HG02943 (cell line): ENCODE measurements around the gene PPP1R7.
"Not testable (repeated sequence)": the region's sequence is repeated elsewhere in the genome, so short reads cannot be mapped to it uniquely, and the experiment has no call there.

Experiments used
- ATAC-seq: cut with Tn5 transposase; IDR thresholded peaks from one replicate; pipeline ENCODE4 v1.9.1; 2021; ENCODE audit warnings: mild to moderate bottlenecking, low read depth, moderate library complexity; ENCODE audit not compliant: unreplicated experiment

Gene PPP1R7

DNA sequence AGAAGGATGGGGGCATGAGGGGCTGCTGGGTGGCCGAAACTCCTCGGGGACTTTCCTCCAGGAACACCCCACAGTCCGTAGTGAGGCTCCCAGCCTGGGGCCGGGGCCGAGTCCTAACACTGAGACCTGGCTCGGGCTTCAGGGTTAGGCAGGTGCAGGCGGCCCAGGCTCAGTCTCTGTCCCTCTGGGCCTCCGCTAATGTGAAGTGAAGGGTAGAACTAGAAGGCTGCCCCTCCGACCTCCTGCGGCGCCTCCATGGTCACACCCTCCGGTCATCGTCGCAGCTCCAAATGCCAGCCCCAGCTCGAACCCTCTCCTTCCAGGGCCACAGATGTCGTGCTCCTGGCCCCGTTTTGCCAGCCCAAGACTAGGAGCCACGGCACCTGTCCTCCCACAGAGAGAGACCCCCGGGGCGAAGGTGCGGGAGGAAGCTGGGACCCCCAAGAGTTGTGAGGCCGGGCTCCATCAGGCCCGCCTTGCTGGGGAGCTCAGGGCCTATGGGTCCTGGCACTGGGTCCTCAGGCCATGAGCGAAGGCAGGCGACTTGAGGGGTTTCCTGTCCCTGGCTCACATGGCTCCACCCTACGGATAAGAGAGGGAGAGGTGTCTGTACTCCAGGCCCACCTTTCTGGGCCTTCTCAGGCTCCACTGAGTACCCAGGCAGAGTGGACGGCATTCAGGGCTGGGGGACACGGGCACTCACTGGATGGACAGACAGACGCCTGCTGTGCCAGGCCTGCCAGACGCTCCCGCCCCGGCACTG is 39.0 kb downstream of the PPP1R7 start:
- no peak for ATAC-seq

GRCh38 chr2:241189856-241190201 is 39.6 kb downstream of the PPP1R7 start:
- no peak for ATAC-seq

- no peak for ATAC-seq
These were observed 40.2 kb downstream of the PPP1R7 start for GRCh38 chr2:241190291-241190981.

GRCh38 chr2:241191081-241191480 is 40.8 kb downstream of the PPP1R7 start:
- ATAC-seq, result no peak

GRCh38 chr2:241193271-241193670 is 43.0 kb downstream of the PPP1R7 start:
- no peak for ATAC-seq

- no peak for ATAC-seq
These were observed 44.5 kb downstream of the PPP1R7 start for GRCh38 chr2:241194811-241195210.

- ATAC-seq, result no peak
These were observed 45.4 kb downstream of the PPP1R7 start for GRCh38 chr2:241195506-241196130.

DNA sequence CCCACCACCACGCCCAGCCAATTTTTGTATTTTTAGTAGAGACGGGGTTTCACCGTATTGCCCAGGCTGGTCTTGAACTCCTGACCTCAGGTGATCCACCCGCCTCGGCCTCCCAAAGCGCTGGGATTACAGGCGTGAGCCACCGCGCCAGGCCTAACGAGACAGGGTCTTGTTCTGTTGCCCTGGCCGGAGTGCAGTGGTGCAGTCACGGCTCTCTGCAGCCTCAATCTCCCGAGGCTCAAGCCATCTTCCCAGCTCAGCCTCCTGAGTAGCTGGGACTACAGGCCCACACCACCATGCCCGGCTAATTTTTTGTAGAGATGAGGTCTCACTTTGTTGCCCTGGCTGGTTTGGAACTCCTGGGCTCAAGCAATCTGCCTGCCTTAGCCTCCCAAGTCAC is 47.0 kb downstream of the PPP1R7 start:
- ATAC-seq, result not testable (repeated sequence)

DNA sequence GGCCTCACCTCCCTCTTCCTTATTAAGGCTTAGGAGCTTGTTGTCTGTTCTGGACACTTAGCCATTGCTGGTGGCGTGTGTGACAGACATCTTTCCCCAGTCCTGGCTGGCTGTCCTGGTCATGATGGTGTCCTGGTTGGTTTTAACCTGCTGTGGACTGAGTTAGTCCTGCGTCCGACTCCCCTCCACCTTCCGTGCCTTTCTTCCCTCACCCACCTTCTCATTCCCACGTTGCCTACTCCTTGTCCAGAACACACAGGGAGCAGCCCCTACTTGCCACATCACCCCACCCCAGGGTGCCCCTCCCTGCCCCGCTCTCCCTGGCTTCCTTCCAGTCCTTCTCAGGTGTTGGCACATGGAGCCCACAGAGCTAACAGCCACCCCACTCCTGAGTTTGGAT is 47.7 kb downstream of the PPP1R7 start:
- no peak for ATAC-seq

- no peak for ATAC-seq
These were observed 48.4 kb downstream of the PPP1R7 start for GRCh38 chr2:241198381-241199279.

- ATAC-seq, result no peak
These were observed 49.0 kb downstream of the PPP1R7 start for GRCh38 chr2:241199286-241199685.

DNA sequence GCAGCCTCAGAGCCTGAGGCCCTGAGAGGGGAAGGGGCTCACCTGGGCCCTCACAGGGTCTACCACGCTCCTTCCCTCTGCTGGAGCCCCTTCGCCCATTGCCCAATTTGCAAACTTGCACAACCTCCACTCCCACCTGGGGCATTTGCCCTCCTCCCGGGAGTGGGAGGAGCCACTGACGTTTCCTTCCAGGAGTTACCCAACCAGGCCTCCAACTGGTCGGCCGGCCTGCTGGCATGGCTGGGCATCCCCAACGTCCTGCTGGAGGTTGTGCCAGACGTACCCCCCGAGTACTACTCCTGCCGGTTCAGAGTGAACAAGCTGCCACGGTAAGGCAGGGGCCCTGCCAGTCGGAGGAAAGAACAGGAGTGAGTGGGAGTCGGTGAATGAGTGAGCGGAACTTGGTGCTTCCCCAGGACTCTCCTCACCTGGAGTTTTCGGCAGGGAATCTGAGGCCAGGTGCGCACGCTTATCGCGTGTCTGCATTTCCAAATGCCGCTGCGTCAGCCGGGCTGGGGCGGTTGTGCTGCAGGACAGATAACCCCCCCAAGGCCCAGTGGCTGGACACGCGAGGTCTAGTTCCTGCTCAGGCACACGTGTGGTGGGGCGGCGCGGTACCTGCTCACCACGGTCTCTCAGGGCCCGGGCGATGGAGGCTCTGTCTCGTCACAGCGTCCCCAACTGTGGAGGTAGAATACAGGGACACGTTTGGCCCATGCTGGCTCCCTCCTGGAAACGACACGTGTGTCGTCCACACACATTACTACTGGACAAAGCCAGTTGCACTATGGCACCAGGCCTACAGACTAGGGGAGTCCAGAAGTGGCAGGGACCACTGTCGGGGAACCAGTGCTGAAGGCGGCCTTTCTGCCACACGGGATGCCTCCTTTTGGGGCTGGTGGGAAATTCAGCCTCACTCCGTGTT is 49.9 kb downstream of the PPP1R7 start:
- ATAC-seq, result no peak

- ATAC-seq, result no peak
These were observed 50.6 kb downstream of the PPP1R7 start for GRCh38 chr2:241200822-241201395.

GRCh38 chr2:241201445-241202267 is 51.4 kb downstream of the PPP1R7 start:
- no peak for ATAC-seq

DNA sequence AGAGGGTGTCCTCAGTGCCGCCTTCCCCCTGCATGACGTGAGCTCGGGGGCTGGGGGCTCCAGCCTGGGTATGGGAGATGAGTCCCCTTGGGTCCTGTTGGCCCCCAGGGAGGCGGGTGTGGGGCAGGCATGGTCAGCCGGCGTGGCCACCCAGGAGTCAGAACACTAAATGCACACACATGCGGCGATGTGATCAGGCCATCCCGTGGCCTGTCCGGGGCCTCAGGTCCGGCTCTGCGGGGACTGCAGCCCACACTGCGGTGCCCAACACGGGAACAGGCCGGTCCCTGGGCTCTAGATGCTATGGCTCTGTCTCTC is 52.0 kb downstream of the PPP1R7 start:
- ATAC-seq, result no peak

DNA sequence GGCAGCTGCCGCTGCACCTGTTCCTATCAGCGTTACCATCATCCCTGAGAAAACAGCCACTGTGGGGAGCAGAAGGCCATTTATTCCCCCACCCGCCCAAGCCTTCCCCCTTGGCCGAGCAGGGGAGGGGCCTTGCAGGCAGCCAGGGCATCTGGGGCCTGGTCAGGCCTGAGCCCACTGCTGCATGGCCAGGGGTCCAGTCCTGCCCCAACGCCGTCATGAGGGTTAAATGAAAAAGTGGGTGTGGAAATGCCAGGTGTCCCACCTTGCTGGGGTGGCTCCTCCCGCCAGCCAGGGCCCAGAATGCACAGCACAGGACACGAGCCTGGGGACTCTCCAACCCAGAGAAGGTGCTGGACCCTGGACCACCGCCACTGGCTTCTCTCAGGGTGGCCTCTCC is 52.4 kb downstream of the PPP1R7 start:
- ATAC-seq, result no peak

- ATAC-seq, result no peak
These were observed 53.1 kb downstream of the PPP1R7 start for GRCh38 chr2:241203218-241204009.

DNA sequence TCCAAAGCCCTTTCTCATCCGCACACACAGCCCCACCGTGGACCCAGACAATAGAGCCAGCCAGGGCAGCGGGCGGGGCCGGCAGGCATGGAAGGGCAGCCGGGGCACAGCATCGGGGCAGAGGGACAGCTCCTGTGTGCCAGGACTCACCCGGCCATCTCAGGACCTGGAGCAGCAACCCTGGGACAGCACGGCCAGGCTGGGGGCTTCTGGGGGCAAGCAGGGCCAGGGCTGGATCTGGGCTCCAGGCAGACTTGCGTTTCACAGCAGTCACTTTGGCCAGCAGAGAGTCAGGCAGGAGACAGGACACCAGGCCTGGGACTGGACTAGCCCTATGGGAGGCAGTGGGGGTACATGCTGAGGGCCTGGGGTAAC is 53.7 kb downstream of the PPP1R7 start:
- no peak for ATAC-seq
